ENCODE data around the gene PDLIM7. TPM values are rescaled to one million over a fixed set of nuclear protein-coding genes. Genes with fewer than 3 reads are reported as not detected.
A peak's percentile ranks its signal among the peaks of the same experiment; 100 is the strongest.

PDLIM7 gene
- polyA plus RNA-seq, 4 donors = 82.9 to 129 (median 96.9) TPM

DNA sequence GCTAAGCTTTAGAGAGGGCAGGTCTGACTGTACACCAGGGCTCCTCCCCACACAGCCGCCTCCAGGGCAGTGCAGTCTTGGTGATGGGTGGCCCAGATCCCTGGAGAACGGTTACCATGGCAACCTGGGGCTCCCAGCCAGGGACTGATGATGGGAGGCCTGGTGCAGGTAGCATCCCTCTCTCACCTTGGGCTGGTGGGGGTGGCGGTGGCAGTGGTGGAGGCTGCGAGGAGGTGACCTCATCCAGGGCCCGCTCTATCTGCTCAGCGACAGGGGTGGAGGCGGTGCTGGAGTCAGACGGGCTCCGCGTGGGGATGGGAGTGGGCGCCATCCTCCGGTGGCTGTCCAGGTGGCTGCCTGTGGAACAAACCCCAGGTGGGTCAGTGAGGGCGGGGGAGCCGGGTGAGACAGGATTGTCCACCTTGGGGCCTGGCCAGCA is 38.5 kb downstream of the PDLIM7 start:
- DNase-seq (ENCODE audit: low read depth in 4 of 4, low spot score in 3 of 4) = no peak

DNA sequence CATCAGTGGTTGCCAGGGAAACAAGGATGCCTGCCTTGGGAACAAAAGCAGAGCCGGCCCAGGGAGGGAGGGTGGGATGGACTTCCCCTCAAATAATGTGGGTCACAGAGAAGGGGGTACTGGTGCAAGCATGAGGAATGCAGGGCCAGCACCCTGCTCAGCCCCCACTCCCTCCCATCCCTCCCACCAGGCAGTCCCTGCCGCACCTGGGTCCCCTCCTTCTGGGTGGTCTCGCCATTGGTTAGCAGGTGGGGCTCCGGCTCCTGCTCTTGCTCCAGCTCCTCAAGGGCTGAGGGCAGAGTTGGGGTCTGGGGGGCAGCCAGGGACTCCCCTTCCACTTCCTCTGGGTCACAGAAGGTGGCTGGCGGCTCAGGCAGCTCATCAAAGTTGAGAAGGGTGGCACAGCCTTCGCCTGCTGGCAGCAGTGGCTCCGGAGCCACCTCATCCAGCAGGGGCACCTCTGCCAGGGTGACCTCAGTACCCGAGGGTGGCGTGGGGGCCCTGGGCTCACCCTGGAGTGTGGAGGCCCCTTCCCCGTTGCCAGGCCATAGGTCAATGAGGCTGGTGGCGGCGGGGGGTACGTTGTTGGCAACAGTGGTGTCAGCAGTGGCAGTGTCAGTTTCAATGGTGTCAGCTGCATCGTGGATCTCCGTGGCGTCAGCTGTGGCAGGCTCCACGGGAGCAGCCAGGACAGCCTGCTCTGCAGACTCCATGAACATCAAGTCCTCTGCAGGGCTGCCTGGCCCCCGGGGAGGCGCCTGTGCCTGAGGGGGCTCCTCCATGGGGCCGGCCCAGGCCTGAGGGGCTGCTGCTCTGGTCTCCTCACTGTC is 39.3 kb downstream of the PDLIM7 start:
- no peak for DNase-seq (ENCODE audit: low read depth in 4 of 4, low spot score in 3 of 4)

DNA sequence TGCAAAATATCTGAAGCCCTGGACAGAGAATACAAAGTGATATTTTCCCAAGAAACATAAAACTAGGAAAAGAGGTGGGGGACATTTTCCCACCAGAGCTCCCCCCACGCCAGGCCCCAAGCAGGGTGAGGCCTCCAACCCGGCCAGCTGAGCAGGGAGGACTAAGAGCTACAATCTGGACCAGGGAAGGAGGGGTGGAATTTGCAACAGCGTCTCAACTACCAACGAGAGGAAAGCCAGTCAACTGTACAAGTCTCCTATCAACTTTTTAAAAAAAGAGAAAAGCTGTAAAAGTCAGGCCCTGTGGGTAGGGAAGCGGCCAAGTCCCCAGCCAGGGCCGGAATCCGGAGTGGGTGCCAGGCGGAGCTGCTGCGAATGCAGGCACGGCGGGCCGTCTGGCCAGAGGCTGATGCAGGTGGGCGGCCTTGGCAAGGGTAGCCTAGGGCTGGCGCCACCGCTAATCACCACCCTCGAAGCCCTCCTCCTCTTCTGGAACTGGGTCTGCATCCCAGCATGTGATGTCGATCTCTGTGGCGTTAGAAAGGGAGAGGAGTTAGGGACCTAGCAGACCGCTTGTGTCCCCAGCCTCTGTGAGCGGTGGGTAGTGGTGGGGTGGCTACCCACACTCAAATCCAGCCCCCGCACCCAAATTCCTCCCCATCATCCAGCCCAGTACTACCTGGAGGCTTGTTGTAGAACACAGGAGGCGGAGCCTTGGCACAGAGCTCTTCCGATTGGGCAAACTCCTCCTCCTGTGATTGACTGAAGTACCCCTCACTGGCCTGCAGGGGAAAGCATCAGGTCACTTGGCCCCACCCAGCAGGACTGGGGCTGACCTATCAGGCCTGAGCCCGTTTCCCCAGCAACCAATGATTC is 40.2 kb downstream of the PDLIM7 start:
- DNase-seq (ENCODE audit: low read depth in 4 of 4, low spot score in 3 of 4) = peak in 2 of 4 donors; percentile 68 to 89

DNA sequence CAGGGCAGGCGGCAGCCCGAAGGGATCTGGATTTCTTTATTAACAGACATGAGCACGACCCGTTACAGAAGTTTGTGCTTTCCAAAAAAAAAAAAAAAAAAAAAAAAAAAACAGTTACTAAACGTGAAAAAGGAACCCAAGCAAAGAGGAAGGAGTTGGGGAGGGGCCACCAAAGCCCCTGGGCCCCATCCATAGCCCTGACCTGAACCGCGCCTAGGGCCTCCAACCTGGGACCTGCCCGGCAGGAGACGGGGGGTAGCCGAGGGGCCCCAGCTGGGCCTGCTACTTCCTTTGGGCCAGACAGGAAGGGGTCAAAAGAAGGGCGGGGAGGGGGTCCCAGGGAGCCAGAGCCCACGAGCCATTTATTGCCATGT is 40.8 kb downstream of the PDLIM7 start:
- no peak for DNase-seq (ENCODE audit: low read depth in 4 of 4, low spot score in 3 of 4)

DNA sequence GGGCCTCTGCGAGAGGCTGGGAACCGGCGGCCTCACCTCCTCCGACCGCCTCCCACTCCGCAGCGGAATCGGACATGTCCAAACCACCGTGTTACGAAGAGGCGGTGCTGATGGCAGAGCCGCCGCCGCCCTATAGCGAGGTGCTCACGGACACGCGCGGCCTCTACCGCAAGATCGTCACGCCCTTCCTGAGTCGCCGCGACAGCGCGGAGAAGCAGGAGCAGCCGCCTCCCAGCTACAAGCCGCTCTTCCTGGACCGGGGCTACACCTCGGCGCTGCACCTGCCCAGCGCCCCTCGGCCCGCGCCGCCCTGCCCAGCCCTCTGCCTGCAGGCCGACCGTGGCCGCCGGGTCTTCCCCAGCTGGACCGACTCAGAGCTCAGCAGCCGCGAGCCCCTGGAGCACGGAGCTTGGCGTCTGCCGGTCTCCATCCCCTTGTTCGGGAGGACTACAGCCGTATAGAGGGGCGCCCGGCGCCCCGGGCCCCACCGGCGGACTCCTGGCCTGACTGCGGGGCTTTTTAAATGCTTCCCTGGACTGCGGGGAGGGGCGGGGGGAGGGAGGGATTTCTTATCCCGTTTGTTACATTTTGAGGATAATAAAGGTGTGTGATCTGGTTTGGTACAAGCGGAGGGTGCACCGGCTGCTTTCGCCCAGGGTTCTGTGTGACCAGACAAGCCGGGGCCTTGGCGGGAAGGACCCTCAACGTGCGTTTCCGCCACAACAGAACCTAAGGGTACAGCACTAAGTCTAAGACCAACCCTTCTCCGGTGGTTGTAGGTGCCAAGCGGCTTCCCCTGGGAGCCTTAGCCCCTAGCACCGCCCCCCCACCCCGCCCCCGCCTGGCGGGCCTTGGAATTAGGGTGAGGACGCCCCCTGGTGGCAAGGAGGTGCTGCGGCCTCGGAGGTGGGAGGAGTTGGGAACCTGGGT is 41.5 kb downstream of the PDLIM7 start:
- peak; percentile 85 to 91 (median 87) for DNase-seq (ENCODE audit: low read depth in 4 of 4, low spot score in 3 of 4)

DNA sequence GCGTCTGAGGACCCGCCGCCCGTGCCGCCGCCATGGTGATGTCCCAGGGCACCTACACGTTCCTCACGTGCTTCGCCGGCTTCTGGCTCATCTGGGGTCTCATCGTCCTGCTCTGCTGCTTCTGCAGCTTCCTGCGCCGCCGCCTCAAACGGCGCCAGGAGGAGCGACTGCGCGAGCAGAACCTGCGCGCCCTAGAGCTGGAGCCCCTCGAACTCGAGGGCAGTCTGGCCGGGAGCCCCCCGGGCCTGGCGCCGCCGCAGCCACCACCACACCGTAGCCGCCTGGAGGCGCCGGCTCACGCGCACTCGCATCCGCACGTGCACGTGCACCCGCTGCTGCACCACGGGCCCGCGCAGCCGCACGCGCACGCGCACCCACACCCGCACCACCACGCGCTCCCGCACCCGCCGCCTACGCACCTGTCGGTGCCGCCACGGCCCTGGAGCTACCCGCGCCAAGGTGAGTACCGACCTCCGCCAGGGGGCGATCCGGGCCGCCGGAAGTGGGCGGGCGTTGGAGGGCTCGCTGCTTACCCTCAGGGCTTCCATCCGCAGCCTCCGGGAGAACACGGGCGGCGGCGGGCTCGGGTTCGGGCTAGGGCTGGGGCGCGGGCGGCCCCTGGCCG is 42.3 kb downstream of the PDLIM7 start:
- DNase-seq (ENCODE audit: low read depth in 4 of 4, low spot score in 3 of 4) = peak in 1 of 4 donors; percentile 67

DNA sequence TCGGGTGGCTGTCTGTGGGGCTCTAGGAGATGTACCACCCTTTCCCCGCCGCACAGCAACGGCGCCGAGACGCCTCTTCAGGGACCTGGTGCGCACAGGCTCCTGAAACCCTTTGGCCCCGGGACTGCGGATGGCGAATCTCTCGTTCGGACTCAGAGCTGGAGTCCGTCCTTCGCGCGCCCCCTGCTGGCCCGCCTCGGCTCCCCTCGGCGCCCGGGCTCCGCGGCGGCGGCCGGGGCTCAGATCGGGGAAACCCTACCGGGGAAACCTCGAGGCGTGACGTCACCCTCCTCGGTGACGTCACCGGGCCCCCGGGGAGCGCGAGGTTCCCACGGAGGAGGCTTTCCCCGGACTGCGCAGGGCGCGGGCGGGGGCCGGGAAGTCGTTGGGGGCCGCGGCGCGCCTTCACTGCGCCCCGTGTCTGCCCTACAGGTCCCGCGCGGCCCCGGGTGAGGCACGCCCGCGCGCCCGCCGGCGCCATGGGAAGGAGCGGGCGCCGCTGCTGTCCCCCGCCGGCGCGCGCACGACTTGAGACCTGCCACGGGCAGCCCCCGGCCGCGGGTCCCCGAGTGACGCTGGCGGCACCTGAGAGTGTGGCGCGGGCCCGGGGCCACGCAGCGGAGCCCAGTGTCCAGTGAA is 42.9 kb downstream of the PDLIM7 start:
- peak in 2 of 4 donors; percentile 83 to 84 for DNase-seq (ENCODE audit: low read depth in 4 of 4, low spot score in 3 of 4)

DNA sequence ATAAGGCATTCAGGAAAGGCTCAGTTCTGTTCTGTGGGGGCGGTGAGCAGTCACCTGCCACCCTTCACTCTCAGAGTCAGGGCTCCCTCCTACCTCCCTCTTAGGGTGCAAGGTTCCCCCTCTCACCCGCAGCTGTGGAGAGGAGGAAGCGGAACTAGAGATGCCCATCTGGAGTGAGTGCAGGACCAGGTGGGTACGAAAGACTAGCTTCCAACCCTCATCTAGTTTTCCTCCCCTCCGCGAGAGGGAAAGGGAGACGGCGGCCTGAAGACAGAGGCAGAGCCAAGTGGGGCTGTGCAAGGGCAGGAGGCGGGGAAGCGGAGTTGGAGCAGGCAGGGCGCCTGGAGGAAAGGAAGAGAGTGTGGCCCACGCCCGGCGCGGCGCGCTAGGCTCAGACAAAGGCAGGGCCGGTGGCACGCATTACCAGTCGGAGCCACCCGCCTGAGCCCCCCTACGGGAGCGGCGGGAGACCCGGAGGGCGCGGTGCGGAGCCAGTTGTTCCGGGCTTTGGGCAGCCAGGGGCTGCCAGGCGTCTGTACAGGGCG is 43.5 kb downstream of the PDLIM7 start:
- no peak for DNase-seq (ENCODE audit: low read depth in 4 of 4, low spot score in 3 of 4)

DNA sequence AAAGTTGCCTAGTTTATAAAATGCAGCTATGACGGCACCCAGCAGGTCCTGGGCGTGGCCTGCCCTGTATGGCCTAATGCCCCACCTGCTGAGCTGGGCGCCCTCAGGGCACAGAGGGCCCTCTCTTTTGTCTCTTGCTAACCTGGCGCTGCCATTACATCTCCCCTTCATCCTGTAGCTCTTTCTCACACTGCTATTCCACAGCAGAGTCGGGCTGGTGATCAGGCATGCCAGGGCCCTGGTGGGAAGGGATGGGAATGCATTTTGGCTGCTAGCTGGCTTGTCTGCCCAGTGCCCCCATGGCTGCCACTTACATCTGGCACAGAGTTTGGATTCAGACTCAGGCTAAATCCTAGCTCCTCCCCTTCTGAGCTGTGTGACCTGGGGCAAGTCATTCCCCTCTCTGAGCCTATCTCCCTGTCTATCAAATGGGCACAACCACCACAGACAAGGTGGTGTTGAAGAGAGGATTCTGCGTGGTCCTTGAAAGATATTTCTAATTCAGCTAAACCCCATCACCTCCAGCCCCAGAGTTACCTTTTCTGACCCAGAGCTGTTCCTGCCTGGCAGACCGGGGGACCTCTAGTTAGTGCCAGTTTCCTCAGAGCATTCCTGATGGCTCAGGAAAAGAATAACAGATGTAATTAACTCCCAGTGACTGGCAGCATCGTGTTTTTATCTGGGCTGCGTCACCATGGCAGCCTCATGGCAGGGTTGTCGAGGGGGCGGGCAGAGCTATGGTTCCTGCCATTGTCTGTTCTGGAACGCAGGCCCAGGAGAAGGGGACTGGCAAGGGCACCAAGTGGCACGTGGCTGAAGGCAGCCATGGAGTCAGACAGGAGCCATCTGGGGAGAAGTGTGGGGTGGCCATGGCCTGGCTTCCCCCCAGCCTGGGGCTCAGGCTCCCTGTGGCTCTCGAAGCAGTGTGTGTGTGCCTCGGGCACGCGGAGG is 44.4 kb downstream of the PDLIM7 start:
- no peak for DNase-seq (ENCODE audit: low read depth in 4 of 4, low spot score in 3 of 4)

DNA sequence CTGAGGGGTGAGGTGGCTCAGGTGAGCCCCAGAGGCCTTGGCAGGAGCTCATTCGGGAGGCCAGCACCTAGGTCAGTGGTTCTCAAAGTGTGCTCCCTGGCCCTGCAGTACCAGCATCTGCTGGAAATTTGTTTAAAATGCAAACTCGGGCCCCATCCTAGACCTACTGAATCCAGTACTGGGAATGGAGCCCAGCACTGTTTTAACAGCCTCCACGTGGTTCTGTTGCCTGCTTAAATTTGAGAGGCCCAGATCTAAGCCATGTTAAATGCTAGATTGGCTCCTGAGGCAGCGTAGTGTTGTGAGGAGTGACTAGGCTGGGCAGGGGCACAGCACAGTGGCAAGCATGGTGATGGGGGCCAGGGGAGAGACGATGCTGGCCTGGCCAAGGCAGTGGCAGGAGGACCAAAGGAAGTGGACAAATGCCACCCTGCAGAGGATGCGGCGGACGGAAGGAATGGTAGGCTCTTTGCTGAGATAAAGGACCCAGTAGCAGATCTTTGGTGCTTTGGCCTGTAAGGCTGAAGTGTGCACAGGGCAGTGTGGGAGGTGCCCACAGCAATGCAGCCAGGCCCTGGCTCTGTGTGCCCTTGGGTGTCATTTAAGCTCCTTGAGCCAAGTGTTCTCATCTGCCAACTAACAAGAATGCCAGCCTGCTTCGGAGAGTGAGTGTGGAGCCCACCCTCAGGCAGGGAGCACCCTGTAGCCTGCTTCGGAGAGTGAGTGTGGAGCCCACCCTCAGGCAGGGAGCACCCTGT is 46.6 kb downstream of the PDLIM7 start:
- no peak for DNase-seq (ENCODE audit: low read depth in 4 of 4, low spot score in 3 of 4)

DNA sequence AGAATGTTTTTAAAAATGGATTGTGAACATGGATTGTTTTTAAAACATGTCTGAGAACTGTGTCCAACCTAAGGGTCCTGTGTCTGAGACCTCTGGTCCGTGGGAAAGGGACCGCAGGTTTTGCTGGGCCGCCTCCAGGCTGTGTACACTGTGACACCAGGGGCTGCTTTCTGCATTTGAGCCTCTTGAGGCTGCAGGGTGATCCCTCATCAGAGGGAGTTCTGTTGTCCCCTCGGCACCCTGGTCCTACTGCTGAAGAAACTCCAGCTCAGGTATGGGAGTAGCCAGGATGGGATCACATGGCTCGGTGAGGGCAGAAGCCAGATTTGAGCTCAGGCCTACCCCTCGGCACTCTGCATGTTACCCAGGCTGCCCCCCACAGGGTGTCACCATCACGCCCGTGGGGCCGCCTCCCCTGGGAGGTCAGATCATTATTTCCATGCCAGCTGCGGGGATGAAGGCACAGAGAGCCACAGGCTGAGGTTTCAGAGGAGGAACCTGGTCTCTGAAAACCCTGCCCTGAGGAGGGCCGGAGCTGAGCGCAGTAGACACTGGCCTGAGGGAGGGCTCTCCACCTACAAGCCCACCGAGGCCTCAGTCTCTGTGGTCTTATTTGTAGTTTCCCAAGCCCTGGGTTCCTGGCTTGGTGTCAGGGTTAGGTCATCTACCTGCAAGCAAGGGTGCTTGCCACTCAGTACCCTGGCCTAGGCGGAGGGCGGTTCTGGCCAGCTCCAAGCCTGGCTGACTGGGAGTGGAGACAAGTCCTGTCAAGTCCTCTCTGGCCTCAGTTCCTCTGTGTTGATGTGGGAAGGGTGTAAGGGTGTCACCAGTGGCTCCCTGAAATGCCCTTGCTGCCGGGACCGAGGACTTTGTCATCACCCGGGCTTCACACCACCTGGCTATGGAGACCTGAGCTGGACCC is 48.0 kb downstream of the PDLIM7 start:
- DNase-seq (ENCODE audit: low read depth in 4 of 4, low spot score in 3 of 4) = no peak

DNA sequence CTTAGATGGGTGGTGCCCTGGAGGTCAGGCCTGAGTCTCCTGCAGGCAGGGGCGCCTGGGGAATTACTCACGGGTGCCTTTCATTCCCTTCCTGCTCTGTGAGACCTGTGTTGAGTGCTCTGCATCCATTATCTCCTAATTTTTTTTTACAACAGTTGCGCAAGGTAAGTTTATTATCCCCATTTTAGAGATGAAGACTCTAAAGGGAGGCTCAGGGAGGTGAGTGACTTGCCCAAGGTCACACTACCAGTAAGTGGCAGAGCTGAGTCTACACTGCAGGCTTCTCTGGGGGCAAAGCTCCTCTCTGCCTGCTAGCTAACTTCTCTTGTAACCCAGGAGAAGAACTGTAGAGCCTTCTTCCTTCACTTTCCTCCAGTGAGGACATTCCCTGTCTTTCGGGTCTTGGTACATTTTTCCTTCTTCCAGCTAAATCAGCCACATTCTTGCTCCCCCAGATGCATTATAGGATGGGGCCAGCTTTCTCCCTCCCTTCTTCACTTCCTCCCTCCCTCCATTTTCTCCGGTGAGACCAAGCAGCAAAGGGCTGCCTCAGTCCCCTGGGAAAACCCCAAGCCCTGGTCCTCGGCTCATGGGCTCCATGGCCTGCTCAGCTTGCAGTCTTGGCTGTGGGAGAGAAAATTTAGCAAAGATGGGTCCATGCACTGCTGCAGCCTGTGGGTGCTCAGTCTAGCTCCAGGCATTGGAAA is 49.0 kb downstream of the PDLIM7 start:
- DNase-seq (ENCODE audit: low read depth in 4 of 4, low spot score in 3 of 4) = no peak

DNA sequence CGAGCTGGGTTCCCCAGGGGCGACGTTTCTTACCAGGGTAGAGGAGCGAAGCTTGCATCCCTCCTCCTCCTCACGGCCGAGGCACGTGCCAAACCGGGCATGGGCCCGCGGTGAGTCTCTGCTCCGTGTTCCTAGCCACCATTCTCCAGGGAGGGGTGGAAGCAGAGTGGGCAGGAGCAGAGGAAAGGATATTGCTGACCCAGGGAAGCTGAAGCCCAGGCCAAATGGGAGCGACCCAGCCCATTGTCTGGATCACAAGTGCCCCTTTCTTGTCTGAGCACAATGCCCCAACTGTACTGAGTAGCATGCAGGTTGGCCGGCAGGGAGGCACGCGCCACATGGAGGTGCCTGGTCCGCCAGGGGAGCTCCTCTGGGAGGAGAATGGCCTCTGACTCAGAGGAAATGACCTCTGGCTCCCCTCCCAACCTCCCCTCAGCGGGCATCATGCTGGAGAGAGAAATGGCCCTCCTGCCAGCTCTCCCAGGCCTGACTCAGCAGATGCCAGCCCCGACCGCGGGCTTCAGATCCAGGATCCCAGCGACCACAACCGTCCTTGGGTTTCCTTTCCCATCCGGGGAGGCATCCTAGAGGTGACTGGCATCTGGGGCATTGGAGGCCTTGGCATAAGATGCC is 49.7 kb downstream of the PDLIM7 start:
- no peak for DNase-seq (ENCODE audit: low read depth in 4 of 4, low spot score in 3 of 4)

DNA sequence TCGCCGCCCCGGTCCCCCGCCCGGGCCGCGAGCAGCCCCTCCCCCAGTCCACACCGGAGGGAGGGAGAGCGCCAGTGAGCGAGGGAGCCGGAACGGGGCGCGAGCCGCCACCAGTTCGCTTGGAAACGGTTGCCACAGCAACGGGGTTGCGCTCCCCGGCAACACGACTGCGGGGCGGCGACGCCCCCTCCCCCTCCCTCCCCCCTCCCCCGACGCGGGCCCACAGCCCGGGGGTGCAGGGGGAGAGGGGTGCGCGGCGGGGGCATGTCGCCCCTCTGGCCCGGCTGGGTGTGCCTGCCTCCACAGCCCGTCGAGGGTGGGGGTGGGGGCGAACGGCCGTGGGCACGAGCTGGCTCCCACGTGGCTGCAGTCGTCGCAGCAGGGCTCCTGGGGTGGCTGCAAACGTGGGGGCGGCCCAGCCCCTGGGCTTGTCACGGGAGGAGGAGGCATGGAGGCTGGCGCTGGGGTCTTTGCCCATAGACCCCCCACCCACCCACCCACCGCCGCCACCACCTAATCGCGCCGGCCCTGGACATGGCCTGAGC is 50.3 kb downstream of the PDLIM7 start:
- DNase-seq (ENCODE audit: low read depth in 4 of 4, low spot score in 3 of 4) = no peak
